ENCODE measurements around the gene TRPV4. TPM values are rescaled to one million over a fixed set of nuclear protein-coding genes. Genes with fewer than 3 reads are reported as not detected.
A peak's percentile ranks its signal among the peaks of the same experiment; 100 is the strongest.

TRPV4 gene
- polyA plus RNA-seq, 1 donor, result 16.5 TPM

- no peak for DNase-seq
Measured at GRCh38 chr12:109807954-109808643, 25.1 kb downstream of the TRPV4 start.

DNA sequence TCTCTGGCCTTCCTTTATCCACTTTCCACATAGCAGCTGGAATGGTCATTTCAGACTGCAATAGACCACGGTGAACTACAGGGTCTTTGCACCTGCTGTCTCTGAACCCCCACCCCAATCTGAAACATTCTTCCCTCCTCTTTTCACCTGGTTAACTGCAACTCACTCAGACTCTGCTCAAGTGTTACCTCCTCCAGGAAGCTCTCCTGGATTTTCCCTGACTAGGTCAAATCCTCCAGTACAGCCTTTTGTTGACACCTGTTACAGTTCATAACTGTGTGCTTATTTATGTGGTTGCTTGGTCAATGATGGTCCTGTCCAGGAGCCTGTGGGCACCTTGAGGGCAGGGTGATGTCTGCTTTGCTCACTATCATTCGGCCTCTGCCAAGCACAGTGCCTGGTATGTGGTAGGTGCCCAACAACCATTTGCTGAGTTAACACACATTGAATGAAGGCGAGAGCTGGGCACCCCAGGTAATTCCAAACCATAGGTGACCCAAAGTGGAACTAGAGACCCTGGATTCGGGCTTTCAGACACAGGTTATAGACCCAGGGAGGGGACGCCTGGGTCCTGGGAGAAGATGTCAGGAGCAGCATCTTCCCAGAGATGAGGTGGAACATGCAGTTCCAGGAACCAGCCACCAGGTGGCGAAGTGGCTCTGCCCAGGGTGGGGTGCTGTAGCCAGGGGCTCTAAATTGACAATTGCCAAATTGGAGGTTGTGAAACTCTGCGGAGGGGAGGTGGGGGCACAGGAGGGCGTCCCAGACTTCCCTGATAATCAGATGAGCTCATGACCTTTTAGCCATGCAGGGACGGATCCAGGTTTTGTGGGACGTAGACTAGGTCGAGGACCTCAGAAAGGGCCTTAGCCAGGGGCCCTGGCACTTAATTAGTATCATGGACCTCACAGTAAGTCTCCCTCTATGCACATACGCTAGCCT lies 28.1 kb downstream of the TRPV4 start:
- DNase-seq, result peak; percentile 30

GRCh38 chr12:109803678-109804077 lies 29.5 kb downstream of the TRPV4 start:
- DNase-seq, result no peak

DNA sequence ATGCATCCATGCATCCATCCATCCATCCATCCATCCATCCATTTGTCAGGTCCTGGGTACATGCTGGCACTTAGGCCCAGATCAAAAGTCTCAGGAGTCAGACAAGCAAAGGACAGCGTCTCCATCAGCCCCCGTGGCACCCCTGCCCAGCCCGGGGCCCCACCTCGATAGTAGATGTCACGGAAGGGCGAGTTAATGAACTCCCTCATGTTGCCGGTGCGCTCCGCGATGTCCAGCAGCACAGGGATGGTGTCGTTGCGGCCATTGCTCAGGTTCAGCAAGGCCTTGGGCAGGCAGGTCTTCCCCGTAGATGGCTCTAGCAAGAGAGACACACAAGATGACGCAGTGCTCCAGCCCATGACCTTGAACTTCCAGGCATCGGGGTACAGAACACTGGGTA lies 30.4 kb downstream of the TRPV4 start:
- DNase-seq, result no peak

DNA sequence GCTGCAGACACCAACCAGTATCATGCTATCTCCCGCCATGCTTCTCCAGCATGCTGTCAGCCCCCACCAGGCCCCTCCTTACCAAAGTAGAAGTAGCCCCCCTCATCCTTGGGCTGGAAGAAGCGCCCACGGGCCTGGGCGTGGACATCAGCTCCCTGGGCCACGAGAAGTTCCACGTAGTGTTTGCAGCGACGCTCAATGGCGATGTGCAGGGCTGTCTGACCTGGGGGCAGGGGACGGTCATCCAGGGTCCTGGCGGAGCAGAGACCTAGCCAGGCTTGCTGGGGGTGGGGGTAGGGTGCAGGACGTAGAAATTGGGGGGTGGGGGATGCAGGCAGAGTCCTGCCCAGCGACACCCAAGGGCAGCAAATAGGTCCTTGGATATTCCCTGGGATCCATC lies 32.7 kb downstream of the TRPV4 start:
- no peak for DNase-seq

- no peak for DNase-seq
Measured at GRCh38 chr12:109798691-109799090, 34.5 kb downstream of the TRPV4 start.

- no peak for DNase-seq
Measured at GRCh38 chr12:109797905-109798669, 35.1 kb downstream of the TRPV4 start.

GRCh38 chr12:109796057-109796456 lies 37.1 kb downstream of the TRPV4 start:
- no peak for DNase-seq

GRCh38 chr12:109795023-109795422 lies 38.2 kb downstream of the TRPV4 start:
- DNase-seq, result no peak

DNA sequence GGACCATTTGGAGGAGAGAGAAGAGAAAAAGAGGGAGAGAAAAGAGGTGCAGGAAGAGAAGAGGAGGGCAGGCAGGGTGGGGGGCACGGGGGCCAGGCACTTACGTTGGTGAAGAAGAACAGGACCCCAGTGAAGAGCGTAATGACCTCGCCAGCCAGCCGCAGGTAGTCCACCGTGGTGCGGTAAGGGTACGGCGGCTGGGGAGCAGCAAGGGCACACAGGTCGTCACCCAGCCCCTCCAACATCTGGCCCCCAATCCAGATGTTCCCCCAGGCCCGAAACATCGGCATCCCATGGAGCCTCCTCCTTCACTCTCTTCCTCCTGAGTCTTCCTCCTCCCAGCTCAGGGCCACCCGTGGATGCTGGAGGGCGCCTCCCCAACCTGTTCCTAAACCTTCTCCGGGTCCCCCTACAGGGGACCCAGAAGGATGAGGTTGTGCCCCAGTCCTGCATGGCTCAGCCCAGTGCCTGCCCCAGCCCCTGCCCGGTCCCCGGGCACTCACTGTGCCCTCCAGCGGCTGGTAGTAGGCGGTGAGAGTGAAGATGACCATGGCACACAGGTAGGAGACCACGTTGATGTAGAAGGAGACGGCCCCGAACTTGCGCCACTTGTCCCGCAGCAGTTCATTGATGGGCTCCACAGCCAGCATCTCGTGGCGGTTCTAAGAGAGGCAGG lies 39.2 kb downstream of the TRPV4 start:
- DNase-seq, result no peak

- DNase-seq, result no peak
Measured at GRCh38 chr12:109793411-109793810, 39.8 kb downstream of the TRPV4 start.

DNA sequence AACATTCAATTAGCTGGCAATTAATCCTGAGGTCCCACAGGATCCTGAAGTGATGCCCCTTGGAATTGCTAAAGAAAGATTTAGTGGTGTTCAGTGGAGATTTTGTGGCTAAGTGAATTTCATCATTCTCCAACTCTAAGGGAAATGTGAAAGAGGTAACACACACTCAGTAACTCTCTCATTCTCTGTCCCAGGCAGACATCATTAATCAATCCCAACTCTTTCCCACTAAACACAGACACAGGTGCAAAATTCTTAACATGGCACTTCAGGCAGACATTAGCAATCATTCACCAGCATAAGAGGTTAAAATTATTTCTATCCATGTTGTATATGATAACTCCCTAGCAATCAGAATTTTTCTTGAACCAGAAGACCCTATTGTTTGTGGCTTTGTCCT lies 40.2 kb downstream of the TRPV4 start:
- no peak for DNase-seq

DNA sequence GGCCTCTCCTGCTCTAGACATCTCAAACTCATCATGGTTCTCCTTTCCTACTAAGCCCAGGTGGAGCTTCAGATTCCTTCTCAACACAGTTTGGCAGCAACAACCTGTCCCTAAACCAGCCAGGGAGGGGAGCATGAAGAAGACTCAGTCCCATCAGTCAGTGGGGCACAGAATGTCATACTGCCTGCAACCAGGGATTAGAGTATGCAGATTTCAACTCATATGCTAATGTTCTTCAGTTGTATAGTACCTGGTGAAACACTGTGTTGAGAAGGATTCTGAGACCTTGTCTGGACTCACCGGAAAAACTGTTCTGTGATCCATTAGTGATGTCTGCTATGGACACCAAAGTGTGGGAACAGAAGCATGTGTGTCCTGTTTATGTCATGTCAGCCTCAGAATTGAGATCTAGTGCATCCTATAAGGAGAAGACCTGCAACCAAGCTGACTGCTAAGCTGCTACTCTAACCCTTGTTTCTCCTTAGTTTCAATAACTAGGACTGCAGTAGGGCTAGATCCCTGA lies 43.6 kb downstream of the TRPV4 start:
- no peak for DNase-seq

DNA sequence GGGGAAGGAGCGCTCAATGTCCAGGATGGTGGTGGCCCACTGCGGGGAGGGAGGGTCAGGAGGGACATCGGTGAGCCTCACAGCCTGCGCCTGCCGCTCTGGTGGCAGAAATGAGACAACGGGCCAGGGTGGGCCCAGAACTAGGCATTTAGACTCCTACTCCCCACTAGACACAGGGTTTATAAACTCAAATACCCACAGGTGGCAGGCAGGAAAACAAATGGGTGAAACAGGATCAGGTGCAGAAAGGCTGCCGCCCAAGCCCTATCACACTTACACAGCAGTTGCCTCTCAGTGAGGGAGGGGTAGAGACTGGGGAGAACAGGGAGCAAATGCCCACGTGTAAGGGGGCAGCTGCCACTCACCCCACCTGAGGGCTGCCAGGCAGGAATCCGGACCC lies 46.4 kb downstream of the TRPV4 start:
- no peak for DNase-seq

- no peak for DNase-seq
Measured at GRCh38 chr12:109785854-109786253, 47.3 kb downstream of the TRPV4 start.

DNA sequence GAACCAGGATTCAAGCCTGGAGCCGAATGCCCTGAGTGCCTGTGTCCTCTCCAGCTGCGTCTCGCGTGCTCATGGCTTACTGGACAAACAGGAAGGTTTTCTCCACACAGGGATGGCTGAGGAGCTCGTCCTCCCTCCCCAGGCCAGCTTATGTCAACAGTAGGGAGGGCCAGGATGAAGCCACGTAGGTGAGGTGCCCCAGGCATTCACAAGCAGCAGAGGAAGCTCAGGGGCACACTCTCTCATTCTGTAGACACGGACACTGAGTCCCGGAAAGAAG lies 49.3 kb downstream of the TRPV4 start:
- DNase-seq, result no peak

GRCh38 chr12:109783135-109783964 lies 49.8 kb downstream of the TRPV4 start:
- DNase-seq, result no peak

GRCh38 chr12:109782326-109782703 lies 50.9 kb downstream of the TRPV4 start:
- DNase-seq, result no peak

GRCh38 chr12:109781668-109782325 lies 51.4 kb downstream of the TRPV4 start:
- no peak for DNase-seq

- no peak for DNase-seq
Measured at GRCh38 chr12:109779382-109779781, 53.8 kb downstream of the TRPV4 start.

- no peak for DNase-seq
Measured at GRCh38 chr12:109778684-109779083, 54.5 kb downstream of the TRPV4 start.
